Mammary epithelial cell (primary cell): ENCODE measurements around the gene ADAMTS17.

Source experiments
- CTCF ChIP-seq, 2 donors: IDR thresholded peaks in 1 of 2; conservative IDR thresholded peaks in 1 of 2; 2 replicates each; pipeline ENCODE4 v1.5.1; 2011 to 2012; ENCODE audit warnings: inconsistent platforms in 2 of 2, low read length in 2 of 2, mild to moderate bottlenecking in 2 of 2, control low read depth in 1 of 2, low read depth in 1 of 2; ENCODE audit not compliant: insufficient read depth in 1 of 2; ENCODE audit errors: extremely low read depth in 1 of 2
- EZH2 ChIP-seq: IDR thresholded peaks from 2 replicates; pipeline ENCODE4 v1.6.1; 2012; ENCODE audit warnings: low read length, inconsistent platforms, borderline replicate concordance

GRCh38 chr15:100215031-100215842 is 126.5 kb downstream of the ADAMTS17 start:
- TF ChIP-seq CTCF (conservative IDR thresholded peaks at IDR 0.05 in 1 of 2, IDR thresholded peaks at IDR 0.05 in 1 of 2; ENCODE audit: extremely low read depth in 1 of 2, insufficient read depth in 1 of 2, low read depth in 1 of 2, low read length in 2 of 2) (no peak), EZH2 (no peak)
